Right kidney (tissue), 1 donor: ENCODE results near the gene RNF138.
A peak's percentile ranks its signal among the peaks of the same experiment; 100 is the strongest.
"Not testable (repeated sequence)": the region's sequence is repeated elsewhere in the genome, so short reads cannot be mapped to it uniquely, and the experiment has no call there.

ENCODE experiments used
- DNase-seq: peaks from one replicate; pipeline ENCODE4 v3.0.0-alpha.2; 2016

The RNF138 gene

DNA sequence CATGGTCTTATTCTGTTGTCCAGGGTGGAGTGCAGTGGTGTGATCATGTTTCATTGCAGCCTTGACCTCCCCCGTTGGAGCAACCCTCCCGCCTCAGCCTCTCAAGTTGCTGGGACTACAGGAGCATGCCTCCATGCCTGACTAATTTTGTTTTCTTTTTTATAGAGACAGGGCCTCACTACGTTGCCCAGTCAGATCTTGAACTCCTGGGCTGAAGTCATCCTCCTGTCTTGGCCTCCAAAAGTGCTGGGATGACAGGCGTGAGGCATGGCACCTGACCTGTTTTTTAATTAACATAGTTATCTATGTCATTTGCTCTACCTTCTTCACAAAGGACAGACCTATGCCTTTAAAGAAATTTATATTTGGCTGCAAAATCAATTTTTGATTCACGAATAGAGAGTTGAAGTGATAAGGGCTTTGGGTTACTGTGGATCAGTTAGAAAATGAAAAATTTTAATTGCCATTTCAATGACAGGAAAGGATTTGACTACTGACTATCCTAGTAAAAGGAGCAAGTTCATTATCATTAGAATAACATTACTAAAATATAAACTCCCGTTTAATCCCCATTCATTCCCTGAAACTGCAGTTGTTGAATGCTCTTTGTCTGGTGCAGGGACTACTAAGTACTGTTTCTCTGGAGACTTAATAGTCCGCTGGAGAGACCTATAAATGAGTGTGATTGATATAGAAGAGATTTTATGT, 3.7 kb downstream of the RNF138 start:
- no peak for DNase-seq

DNA sequence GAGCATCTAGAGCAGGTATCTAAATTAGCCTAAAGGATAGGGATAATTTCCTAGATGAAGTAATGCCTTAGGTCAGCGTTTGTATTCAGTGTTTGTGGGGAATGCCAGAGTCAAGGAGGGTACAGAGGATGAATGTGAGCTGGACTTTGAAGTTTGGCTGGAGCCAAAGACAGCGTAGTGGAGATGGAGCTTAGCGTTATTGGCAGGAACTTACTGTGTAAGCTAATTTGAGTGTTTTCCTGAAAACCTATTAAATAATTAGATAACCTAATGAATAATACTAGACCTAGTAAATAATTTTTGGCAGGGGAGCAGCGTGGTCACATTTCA, 4.2 kb downstream of the RNF138 start:
- no peak for DNase-seq

DNA sequence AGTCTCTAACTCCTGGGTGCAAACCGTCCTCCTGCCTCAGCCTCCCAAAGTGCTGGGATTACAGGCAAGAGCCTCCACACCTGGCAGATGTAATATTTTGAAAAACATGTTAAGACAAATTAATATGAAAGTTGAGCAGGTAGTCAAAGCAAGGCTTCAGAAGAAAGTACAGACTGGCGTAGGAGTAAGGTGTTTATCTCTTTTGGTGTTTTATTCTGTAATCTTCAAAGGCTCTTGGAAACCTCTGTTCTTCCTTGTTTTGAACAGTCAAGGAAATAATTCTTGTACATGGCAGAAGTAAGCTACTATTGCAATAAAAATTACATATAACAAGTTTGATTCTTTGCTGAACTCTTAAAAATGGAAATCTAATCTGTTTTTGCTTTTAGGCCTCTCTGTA, 5.3 kb downstream of the RNF138 start:
- no peak for DNase-seq

DNA sequence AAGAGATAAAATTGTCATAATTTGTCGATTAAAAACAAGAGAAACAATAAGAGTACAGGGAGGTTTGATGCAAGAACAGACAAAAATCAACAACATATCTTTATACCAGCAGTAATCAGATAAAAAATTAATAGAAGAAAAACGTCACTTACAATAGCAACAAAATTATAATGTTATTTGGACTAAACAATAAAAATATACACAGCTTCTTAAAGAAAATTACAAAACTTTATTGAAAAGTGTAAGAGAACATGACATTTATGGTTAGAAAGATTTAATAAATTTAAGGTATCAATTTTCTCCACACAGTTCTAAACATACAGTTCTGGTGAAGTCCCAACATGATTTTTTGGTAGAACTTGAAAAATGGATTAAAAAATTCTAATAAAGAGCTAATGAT, 12.8 kb downstream of the RNF138 start:
- no peak for DNase-seq

DNA sequence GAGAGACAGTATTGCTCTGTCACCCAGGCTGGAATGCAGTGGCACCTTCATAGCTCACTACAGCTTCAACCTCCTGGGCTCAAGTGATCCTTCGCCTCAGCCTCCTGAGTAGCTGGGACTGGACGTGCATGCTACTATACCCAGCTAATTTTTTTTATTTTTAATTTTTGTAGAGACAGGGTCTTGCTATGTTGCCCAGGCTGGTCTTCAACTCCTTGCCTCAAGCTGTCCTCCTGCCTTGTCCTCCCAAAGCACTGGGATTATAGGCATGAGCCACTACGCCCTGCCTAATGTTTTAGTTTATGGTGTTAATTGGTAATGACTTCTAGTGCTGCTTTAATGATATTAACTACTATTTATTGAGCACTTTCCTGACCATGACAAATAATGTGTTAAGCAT, 18.3 kb downstream of the RNF138 start:
- DNase-seq = no peak

DNA sequence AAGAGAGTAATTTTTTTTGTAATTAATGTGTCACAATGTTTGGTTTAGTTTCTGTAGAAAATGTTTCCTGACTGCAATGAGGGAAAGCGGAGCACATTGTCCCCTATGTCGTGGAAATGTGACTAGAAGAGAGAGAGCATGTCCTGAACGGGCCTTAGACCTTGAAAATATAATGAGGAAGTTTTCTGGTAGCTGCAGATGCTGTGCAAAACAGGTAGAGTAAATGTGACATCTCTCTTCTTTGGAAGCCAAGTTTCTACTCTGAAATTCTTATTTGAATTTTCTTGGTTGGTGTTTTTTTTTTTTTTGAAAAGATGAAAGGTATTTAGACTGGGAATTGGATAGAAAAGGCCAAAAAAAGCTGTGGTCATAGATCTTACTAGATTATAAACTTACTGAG, 20.0 kb downstream of the RNF138 start:
- DNase-seq = no peak

DNA sequence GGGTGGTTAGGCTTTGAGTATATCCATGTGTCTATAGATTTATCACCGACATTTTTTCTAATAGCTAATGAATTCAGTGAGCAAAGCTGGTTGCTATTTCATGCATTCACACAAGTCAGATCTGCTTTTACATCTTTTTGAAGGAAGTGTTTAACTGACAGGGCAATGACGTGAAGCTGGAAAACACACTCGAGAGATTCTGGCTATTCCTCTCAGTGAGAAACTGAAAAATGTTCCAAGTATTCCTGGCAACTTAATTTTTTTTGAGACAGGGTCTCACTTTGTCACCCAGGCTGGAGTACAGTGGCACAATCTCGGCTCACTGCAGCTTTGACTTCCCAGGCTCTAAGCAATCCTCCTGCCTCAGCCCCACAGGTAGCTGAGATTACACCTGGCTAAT, 21.2 kb downstream of the RNF138 start:
- DNase-seq = no peak

DNA sequence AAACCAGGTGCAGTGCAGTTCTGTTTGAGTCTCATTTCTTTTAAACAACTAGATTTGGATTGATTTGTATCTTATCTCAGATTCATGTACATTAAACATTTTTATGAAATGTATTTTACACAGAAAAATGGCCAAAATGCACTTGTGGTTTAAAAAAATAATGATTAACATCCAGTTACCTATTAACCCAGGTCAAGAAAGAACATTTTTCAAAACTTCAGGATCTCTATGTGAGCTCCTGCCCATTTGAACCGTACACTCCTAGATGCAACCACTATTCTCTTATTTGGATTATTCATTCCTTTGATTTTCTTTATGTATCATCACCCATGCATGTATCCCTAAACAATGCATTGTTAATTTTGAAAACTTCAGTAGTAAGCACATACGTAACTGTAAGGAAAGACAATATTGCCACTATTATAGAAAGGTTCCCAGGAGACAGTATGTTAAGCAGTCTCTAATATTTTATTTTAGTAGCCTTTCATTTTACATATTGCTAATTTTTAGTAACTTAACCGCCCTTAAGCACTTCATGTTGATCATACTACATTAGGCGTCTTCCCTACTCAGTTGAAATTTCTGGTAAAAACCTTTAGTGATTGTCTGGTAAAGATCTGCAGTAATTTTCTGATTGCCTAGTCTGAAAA, 22.7 kb downstream of the RNF138 start:
- DNase-seq = no peak

DNA sequence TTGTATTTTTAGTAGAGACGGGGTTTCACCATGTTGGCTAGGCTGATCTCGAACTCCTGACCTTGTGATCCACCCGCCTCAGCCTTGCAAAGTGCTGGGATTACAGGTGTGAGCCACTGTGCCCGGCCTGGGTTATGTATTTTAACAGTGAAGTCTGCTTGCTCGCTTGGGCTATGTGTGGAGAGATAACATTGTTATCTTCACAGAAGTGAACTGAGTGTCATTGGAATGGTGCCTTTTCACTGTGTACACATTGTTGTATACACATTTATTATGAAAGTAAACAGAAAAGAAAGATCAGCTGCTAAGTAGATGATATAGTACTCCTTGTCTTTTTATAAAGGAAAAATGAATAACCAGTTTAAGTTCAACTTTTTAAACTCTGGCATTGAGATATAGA, 30.4 kb downstream of the RNF138 start:
- DNase-seq = no peak

DNA sequence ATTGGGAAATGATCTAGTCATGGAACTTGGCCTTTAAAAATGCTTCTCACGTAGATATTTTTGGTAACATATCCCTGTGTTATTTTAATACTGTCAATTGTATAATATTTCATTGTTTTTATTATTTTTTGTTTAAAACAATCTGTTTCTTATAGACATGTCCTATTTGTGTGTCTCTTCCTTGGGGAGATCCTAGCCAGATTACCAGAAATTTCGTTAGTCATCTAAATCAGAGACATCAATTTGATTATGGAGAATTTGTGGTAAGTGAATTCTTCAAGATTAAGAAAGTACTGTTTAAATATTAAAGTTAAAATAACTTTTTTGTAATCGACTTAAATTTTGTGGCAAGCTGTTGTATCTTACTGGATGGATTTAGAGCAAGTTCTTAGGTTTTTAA, 34.9 kb downstream of the RNF138 start:
- no peak for DNase-seq

DNA sequence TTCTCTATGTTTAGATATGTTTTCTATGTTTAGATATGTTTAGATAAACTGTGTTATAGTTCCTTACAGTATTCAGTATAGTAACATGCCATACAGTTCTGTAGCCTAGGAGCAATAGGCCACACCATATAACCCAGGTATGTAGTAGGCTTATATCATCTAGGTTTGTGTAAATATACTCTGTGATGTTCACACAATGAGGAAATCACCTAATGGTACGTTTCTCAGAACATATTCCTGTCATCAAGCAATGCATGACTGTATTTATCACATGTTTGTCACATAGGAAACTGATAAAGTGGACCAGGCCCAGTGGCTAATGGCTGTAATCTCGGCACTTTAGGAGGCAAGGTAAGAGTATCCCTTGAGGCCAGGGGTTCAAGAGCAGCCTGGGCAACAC, 44.0 kb downstream of the RNF138 start:
- no peak for DNase-seq

DNA sequence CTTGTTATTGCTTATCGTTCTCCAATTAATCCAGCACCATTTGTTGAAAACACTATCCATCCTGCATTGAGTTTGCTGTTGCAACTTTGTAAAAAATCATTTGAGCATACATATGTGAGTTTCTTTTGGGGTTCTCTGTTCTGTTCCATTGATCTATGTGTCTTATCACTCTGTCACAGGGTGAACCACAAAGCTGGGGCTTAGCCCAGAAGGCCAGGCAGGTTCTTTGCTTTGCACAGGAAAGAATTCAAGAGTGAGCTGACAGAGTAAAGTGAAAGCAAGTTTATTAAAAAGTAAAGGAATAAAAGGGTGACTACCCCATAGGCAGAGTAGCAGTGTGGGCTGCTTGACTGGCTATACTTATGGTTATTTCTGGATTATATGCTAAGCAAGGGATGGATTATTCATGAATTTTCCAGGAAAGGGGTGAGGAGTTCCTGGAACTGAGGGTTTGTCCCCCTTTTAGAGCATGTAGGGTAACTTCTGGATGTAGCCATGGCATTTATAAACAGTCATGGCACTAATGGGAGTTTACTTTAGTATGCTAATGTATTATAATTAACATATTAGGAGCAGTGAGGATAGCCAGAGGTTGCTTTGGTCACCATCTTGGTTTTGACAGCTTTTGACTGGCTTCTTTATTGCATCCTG, 46.8 kb downstream of the RNF138 start:
- DNase-seq = no peak

DNA sequence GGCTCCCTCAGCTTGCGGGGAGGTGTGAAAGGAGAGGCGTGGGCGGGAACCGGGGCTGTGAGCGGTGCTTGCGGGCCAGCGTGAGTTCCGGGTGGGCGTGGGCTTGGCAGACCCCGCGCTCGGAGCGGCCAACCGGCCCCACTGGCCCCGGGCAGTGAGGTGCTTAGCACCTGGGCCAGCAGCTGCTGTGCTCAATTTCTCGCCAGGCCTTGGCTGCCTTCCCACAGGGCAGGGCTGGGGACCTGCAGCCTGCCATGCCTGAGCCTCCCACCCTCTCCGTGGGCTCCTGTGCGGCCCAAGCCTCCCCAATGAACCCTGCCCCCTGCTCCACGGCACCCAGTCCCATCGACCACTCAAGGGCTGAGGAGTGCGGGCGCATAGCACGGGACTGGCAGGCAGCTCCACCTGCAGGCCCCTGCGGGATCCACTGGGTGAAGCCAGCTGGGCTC, 48.2 kb downstream of the RNF138 start:
- no peak for DNase-seq

DNA sequence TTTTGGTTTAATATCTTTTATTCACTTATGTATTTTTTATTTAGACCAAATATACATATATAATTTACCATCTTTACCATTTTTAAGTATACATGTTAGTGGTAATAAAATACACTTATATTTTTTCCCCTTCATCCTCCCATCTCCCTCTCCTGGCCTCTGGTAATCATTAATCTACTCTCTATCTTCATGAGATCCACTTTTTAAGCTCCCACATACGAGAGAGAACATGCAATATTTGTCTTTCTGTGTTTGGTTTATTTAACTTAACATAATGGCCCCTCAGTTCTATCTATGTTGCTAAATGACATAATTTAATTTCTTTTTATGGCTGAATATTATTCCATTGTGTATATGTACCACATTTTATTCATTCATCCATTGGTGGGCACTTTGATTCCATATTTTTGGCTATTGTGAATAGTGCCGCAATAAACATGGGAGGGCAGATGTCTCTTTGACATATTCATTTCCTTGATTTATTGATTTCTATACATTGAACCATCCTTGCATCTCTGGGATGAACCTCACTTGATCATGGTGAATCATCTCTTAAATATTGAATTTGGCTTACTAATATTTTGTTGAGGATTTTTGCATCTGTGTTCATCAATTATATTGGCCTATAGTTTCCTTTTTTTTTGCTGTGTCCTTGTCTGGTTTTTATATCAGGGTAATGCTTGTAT, 56.7 kb downstream of the RNF138 start:
- DNase-seq = no peak

DNA sequence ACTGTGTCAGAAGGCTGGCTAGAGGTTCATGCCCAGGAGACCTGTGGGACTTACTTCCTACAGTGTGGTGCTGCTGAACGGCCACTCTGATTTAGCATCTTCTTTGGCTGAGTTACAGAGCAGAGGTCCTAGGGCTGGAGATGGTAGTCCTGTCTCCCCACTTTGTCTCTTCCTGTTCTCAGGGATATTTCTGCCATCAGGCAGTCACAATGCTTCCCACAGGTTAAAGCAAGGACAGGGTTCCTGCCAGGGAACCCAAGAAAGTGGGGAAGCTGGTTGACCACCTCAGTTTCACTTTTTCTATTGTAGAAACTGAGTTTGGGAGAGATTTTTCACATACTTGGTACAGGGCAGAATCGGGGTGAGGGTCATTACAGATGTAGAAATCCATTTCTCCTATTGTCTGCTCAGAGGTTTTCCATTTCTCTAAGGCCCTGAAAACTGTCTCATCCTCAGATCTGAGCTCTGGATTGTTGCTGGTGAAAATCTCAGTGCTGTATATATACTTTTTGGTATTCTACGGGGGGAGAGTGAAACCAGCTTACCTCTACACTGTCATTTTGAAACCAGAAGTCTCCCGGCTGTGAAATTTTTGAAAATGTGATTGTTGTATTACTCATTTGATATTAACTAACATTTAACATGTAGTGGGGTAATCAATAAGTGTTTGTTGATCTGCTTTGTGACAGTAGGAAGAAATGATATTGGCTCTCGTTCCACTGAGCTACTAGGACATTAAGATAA, 61.2 kb downstream of the RNF138 start:
- DNase-seq = no peak

DNA sequence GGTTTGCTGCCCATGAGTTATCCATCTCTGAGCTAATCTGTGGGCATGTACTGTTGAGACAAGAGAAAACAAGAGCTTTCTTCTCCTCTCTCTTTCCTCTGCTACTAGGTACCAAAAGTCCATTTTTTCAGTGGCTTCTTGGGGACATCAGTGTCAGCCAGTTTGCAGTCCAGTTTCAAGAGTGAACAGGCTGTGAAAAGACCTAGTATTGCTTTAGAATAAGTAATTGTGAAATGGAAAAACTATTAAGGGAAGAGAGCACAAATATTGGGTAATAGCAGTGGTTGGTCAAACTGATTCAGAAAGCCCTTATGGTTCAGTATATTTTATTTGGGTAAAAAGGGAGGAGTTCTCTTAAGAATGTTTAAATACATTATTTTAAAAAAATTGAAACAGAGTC, 65.2 kb downstream of the RNF138 start:
- no peak for DNase-seq

DNA sequence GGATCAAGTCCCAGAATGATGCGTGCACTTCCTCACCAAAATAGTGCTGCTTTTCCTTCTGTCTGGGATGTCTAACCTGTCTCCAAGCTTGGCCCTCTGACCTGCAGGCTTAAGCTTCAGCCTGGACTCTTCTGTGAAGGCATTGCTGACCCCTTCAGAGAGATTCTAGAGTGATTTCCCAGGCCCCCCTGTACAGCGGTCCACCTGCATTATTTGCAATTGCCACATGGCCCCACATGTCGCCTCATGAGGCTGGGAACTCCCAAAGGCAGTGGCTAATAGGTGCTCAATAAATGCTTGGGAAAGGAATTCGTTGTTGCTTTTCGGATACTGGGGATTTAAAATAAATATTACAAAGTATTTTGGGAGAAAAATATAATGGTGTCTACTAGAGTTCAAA, 65.9 kb downstream of the RNF138 start:
- DNase-seq = no peak

DNA sequence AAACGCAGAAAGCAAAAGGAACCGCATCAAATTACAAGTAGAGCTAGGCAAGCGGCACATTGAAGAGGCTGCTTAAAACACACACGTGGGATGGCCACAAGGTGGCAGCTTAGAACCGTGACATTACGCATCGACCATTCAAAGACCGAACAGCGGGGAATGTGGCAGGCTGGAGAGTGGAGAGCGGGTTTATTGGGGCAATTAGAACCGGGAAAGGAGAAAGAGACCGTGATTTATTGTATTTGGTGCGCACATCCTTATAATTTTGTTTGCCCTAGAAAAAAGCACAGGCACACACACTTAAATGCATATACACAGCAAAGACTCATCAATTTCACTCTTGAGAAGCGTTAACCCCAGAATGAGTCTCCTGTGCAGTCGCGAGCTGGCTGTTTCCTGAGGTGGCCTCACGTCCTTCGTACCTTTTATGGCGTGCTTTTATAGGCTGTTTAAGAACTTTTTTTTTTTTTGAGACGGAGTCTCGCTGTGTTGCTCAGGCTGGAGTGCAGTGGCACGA, 66.5 kb downstream of the RNF138 start:
- DNase-seq = peak; percentile 78

DNA sequence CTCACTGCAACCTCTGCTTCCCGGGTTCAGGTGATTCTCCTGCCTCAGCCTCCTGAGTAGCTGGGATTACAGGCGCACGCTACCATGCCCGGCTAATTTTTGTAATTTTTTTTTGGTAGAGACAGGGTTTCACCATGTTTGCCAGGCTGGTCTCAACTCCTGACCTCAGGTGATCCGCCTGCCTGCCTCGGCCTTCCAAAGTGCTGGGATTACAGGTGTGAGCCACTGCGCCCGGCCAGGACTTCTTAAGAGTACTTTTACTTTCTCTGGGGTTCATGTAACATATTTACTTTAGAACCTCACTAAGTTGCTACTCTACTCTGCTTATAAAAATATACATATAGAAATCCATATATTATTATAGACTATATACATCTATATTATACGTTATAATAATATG, 67.0 kb downstream of the RNF138 start:
- not testable (repeated sequence) for DNase-seq

DNA sequence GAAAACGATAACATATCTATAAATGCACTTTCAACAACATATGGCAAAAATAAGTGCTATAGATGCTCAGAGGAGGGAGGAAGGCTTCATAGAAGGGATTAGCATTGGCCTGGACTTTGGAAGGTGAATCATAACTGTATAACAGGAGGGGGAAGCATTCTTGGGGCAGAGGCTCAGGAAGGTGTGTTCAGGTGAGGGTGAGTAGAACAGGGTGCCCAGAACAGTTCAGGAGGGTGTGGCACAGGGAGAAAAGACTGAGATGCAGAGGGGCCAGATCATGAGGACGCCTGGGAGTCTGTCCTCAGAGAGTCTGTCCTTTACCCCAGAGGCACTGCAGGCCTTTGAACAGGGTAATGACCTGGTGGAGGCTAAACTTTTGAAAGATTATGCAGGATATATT, 68.9 kb downstream of the RNF138 start:
- no peak for DNase-seq

DNA sequence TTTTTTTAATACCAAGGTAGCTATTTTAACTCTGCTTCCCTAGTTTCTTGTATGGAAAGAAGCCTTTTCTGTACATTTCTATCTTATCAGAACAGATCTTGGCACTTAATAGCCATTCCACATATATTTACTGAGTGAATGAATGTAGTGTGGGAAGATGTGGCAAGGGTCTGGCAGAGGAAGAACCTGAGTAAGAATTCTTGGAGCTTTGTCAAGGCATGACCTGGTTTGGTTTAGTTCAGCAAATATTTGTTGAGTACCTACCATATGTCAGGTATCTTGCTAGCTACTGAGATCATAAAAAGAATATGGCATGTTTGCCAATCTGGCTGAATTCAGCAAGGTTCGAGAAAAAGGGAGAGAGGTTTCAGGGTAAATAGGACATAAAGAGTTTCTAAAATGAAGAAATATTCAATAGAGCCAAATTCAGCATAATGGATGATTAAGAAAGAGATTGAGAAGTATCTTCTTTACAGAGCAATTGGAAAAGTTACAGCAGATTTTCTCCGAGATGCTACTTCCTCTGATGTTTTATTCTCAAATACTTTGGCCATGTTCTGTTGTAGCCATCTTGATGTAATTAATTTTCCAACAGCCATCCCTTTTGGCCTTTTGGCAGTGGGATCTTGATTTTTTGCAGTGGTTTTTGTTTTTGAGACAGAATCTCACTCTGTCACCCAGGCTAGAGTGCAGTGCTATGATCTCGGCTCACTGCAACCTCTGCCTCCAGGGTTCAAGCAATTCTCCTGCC, 76.5 kb downstream of the RNF138 start:
- DNase-seq = no peak

DNA sequence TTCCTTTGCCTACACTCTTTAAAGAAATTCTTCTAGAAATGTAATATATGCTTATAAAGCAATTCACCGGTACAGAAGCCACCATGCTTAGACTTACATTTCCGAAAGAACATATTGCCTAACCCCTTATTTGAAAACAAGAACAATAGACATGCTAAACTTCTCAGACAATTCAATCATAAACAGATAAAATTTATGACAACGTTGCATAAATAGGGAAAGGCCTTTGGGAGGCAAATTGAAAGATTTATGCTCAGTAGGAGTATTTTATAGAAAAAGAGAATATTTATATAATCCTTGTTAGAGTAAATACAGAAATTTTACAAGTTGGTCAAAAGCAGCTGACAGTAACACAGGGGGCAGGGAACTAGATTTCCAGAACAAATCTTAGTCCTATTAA, 82.0 kb downstream of the RNF138 start:
- no peak for DNase-seq
